Midbrain (tissue), 1 donor: Measurements from ENCODE around the gene BANF2.

ENCODE experiments used
- DNase-seq: peaks from one replicate; lab custom pipeline; 2025; lab: John Stamatoyannopoulos, UW

BANF2 gene

GRCh38 chr20:17664025-17664633 is 35.6 kb upstream of the BANF2 start:
- no peak for DNase-seq

DNA sequence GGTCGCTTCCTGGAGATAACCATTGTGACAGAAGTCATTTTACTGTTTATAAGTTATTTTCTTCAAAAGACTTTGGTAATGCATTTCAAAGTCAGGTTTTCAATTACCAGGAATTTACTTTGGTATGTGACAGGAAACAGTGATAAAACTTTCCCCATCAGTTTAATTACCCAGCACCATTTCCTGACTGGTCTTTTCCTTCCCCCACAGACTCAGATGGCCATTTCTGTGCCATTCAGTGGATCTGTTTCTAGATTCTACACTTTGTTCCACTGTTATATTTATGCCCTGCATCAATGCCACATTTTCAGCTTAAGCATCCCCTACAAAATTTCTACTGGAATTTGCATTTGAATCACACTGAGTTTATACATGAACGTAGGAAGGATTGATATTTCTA is 34.0 kb upstream of the BANF2 start:
- no peak for DNase-seq

GRCh38 chr20:17666481-17666880 is 33.3 kb upstream of the BANF2 start:
- DNase-seq: peak; percentile 15

DNA sequence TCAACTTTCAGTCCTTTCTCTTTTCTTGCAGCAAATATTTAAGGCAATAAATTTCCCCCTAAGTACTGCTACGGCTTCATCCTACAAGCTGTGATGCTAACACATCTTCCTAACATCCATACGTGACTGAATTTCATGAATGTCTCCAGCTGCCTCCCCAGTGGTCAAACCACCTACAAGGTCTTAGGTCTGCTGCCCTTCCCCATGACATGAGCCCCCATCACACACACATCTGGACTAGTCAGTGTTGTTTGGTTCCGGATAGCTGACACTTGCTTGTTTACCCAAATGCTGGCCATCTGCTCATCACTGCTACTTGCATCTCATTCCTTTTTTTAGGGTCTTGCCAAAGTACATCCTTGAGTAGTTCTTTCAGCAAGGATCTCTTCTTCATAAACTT is 32.3 kb upstream of the BANF2 start:
- no peak for DNase-seq

- no peak for DNase-seq
These were observed 31.3 kb upstream of the BANF2 start for GRCh38 chr20:17668432-17668831.

GRCh38 chr20:17669306-17669931 is 30.3 kb upstream of the BANF2 start:
- no peak for DNase-seq

DNA sequence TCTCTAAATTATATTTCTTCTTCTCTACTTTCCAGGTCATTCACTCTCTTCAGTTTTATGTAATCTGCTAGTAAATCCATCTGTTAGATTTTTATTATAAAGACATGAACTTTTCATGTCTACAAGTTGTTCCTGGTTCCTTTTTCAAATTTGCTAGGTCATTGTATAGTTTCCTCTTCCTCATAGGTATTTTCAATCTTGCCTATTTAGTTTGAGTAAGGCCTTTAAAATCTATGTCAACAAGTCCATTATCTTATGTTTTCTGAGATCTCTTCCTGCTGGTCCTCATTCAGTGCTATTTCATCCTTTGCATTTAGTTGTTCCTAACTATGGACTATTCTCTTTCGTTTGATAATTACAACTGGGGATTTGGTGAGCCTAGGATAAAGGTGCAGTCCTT is 28.8 kb upstream of the BANF2 start:
- no peak for DNase-seq

DNA sequence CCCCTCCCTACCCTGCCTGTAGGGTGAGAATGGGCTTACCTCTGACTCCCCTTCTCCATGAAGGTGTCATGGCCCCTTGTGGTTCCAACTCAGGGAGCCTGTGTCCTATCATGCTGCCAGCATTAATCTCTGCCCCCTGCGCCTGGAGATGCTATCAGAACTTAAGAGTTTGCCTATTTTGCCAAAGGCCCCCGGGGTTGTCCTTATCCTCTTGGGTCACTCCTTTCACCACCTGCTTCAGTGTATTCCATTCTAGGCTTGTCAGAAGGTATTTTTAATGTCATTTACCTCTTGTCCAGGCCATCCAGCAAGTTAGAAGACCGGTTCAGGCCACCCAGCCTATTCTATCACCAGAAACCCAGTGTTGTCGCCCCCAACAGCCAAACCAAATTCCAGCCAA is 28.2 kb upstream of the BANF2 start:
- no peak for DNase-seq

GRCh38 chr20:17673084-17673483 is 26.7 kb upstream of the BANF2 start:
- no peak for DNase-seq

DNA sequence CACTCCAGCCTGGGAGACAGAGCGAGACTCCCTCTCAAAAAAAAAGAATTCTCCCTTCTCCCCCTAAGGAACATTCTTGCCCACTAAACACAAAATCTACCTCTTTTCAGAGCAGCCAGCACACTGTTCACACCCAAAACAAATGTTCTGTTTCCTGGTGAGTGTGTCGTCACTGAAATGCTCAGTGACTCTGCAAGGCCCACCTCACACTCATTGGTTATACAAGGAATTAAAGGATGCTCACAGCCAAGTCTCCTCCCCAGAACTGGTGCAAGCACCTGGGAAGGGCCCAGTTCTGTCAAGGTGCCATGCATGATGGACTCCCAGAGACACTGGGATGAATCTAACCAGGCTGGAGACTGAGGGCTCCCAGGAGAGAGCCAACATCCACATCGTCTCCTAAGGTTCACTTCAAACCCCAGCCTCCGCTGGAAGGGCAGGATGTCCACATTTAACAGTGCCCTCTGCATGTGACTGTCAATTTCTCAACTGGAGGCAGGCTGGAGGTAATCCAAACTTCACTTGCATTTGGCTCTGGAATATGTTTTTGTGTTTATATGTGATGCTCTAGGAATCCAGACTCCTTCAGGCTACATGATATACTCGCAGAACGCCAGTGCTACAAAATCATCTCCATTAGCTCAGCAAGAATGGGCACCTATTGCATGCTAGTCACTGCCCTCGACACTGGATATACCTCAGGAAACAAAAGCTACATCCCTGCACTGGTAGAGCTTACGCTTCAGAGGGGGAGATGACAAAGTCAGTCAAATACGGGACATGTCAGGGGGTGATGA is 24.8 kb upstream of the BANF2 start:
- DNase-seq: no peak

- DNase-seq: no peak
These were observed 24.0 kb upstream of the BANF2 start for GRCh38 chr20:17675519-17676377.

- DNase-seq: no peak
These were observed 23.4 kb upstream of the BANF2 start for GRCh38 chr20:17676378-17676759.

GRCh38 chr20:17676942-17677341 is 22.8 kb upstream of the BANF2 start:
- no peak for DNase-seq

GRCh38 chr20:17678295-17678694 is 21.5 kb upstream of the BANF2 start:
- no peak for DNase-seq

DNA sequence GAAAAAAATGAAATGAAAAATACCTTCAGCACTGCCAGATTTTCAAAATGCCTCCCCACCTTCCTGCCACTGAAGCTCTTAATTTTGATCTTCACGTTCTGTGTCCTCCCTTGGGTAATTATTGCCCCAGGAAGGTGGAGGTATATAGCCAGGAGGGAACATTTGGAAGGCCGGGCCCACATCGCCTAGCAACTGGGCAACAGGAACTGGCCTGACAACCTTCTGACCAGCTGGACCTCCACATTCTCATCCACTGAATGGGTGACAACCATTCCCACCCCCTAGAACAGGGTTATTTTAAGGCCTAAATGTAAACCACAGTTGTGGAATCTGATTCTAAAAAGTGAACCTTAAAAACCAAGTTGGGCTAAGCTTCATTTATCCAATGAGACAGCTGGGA is 20.9 kb upstream of the BANF2 start:
- no peak for DNase-seq

DNA sequence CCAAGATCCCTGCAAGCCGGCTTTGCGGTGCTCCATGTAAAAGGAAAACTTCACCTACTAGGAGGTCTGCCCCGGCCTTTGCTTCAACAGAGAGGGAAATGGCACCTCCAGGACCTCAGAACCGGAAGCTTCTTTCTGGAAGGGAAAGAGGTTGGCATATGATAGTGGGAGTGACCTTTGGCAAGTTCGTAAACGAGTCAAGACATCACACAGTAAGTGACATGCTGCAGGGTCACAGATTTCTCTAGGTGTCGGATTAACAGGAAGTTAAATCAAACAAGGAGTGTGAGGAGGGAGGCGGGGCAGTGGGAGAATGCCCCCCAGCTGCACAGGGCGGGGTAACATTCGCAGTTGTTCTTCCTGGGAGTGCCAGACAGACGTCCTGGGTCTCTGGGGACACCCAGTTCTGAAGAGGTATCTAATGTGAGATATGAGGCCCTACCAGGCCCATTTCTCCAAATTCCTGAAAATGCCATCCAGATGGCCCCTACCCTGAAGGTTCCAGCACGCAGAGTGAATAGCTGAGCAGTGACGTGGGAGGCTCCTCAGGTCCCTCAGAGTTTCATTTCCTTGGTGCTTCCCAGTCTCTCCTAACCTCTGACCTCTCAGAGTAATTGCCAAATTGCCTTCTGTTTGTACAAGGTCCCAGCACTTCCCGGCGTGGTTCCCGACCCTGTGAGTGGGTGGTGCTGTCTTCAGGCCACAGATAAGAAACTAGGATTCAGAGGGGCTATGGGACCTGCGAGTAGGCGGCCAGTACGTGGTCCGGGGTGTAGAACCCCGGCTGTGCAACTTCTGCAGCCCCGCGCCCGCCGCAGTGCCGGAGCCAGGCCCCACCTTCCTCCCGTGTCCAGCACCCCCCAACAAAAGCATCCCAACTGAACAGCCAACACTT is 19.6 kb upstream of the BANF2 start:
- DNase-seq: no peak

- peak; percentile 85 for DNase-seq
These were observed 18.7 kb upstream of the BANF2 start for GRCh38 chr20:17680836-17681725.

- DNase-seq: no peak
These were observed 18.1 kb upstream of the BANF2 start for GRCh38 chr20:17681726-17682102.

DNA sequence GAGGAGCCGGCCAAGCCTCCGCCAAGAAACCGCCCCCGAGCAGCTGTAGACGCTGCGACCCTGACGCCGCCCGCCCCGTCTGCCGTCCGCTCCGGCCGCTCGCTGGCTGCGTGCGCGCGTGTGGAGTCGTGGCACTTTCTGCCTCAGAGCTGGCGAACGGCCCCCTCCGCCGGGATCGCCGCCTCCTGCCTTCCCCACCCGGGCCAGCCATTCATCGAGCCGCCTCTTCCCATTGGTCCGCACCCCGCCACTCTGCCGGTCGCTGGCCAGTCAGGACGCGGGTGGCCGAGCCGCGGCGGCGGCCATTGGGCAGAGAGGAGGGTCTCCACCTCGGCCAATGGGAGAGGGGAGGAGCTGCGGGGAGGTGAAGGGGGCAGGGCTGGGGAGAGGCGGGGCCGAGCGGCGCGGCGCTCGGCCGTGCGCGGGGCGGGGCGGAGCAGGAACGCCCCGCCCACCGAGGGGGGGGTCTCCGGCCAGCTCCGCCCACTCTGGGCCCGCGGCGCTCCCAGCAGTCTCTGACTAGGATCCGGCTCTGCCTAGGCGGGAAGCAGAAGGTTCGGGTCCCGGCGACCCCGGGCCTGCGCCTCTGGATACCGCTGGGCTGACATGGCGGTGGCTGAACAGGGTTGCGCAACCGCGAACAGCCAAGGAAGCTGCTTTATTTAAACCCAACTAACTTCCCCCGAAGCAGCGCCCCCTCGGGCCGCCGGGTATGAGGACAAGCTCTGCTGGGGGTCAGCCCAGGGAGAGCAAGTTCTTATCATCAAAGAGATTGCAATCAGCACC is 17.5 kb upstream of the BANF2 start, which contains the start of gene RRBP1:
RRBP1 (minus strand) TSS at position 140 of the 786 bp plus-strand sequence. CDS start 21,735 bp downstream, outside the sequence.
- peak; percentile 97 for DNase-seq

- no peak for DNase-seq
These were observed 16.9 kb upstream of the BANF2 start for GRCh38 chr20:17682889-17683198.
